ENCODE measurements around the gene ITPK1.
"Not testable (repeated sequence)": the region's sequence is repeated elsewhere in the genome, so short reads cannot be mapped to it uniquely, and the experiment has no call there.

ITPK1 gene

GRCh38 chr14:93115821-93116675, at the start of gene ITPK1:
Gene ITPK1 (minus strand): TSS chr14:93115925. CDS start chr14:93115163, 762 bp downstream.
- TF ChIP-seq CTCF (conservative IDR thresholded peaks at IDR 0.05; ENCODE audit: low read length) = no peak; the same call in 1 of the 2 replicates
- H3K4me3 ChIP-seq (ENCODE audit: low read length) = peak within 1 kb of the TSS; percentile 77
- peak; percentile 58 for DNase-seq (ENCODE audit: low read depth)

GRCh38 chr14:93163564-93163963, 47.8 kb upstream of the ITPK1 start:
- no peak for DNase-seq (ENCODE audit: low read depth)
- no peak overlapping the region for H3K4me3 ChIP-seq (ENCODE audit: low read length)
- TF ChIP-seq CTCF (conservative IDR thresholded peaks at IDR 0.05; ENCODE audit: low read length) = no peak

GRCh38 chr14:93161411-93161940, 45.8 kb upstream of the ITPK1 start:
- no peak overlapping the region for H3K4me3 ChIP-seq (ENCODE audit: low read length)
- no peak for TF ChIP-seq CTCF (conservative IDR thresholded peaks at IDR 0.05; ENCODE audit: low read length)
- no peak for DNase-seq (ENCODE audit: low read depth)

DNA sequence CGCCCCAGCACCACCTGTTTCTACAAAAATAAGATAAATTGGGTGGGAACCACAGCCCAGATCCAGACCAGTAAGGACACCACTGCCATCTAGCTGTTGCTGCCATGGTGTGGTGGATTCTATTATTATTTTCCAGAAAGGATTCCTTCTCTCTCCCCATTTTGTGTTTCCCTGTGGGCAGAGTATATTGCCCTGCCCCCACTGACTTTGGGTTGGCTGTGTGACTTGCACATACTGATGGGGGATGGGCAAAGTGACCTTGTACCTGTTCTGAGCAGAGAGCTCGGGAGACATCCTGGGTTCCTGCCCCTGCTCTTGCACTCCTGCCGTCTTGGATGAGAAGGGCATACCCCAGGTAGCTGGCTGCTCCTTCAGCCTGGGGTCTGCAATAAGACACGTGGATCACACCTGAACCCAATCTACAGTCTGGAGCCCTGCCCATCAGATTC, 44.7 kb upstream of the ITPK1 start:
- no peak overlapping the region for H3K4me3 ChIP-seq (ENCODE audit: low read length)
- no peak for DNase-seq (ENCODE audit: low read depth)
- peak; percentile 45 for TF ChIP-seq CTCF (conservative IDR thresholded peaks at IDR 0.05; ENCODE audit: low read length)

GRCh38 chr14:93159625-93160352, 44.1 kb upstream of the ITPK1 start:
- DNase-seq (ENCODE audit: low read depth); H3K4me3 ChIP-seq (ENCODE audit: low read length): not testable (repeated sequence)

GRCh38 chr14:93158349-93158748, 42.6 kb upstream of the ITPK1 start:
- not testable (repeated sequence) for H3K4me3 ChIP-seq (ENCODE audit: low read length); DNase-seq (ENCODE audit: low read depth)

- DNase-seq (ENCODE audit: low read depth) = no peak
- TF ChIP-seq CTCF (conservative IDR thresholded peaks at IDR 0.05; ENCODE audit: low read length) = no peak
- H3K4me3 ChIP-seq (ENCODE audit: low read length) = no peak overlapping the region
These were observed 41.1 kb upstream of the ITPK1 start for GRCh38 chr14:93156693-93157369.

All from AG10803 (cell line).